Immature natural killer cell (primary cell): ENCODE measurements around the gene MBD6. TPM values are rescaled to one million over a fixed set of nuclear protein-coding genes. Genes with fewer than 3 reads are reported as not detected.

ENCODE experiments used
- DNase-seq, 3 donors: peaks; one replicate each; pipeline ENCODE4 v3.0.0; 2022; ENCODE audit warnings: mixed read lengths in 1 of 3
- H3K27ac Mint-ChIP-seq, 6 donors: one replicate each; pipeline ENCODE4 v1.8.0; 2020; ENCODE audit warnings: mixed read lengths in 6 of 6, mild to moderate bottlenecking in 5 of 6, inconsistent platforms in 4 of 6, moderate library complexity in 3 of 6
- H3K27me3 Mint-ChIP-seq, 3 donors: one replicate each; pipeline ENCODE4 v1.8.0; 2020 to 2021; ENCODE audit warnings: low read depth in 3 of 3, mild to moderate bottlenecking in 3 of 3, mixed read lengths in 3 of 3, moderate library complexity in 3 of 3, inconsistent platforms in 1 of 3
- H3K36me3 Mint-ChIP-seq, 3 donors: one replicate each; pipeline ENCODE4 v1.8.0; 2020; ENCODE audit warnings: mixed read lengths in 3 of 3, inconsistent platforms in 2 of 3, mild to moderate bottlenecking in 2 of 3
- H3K4me1 Mint-ChIP-seq, 2 donors: one replicate each; pipeline ENCODE4 v1.8.0; 2020; ENCODE audit warnings: inconsistent platforms in 2 of 2, mild to moderate bottlenecking in 2 of 2, mixed read lengths in 2 of 2, moderate library complexity in 1 of 2
- H3K4me3 Mint-ChIP-seq, 5 donors: one replicate each; pipeline ENCODE4 v1.8.0; 2020; ENCODE audit warnings: mild to moderate bottlenecking in 5 of 5, mixed read lengths in 5 of 5, inconsistent platforms in 3 of 5, moderate library complexity in 3 of 5
- H3K9me3 Mint-ChIP-seq, 6 donors: one replicate each; pipeline ENCODE4 v1.8.0; 2020; ENCODE audit warnings: mild to moderate bottlenecking in 6 of 6, mixed read lengths in 6 of 6, inconsistent platforms in 4 of 6, moderate library complexity in 3 of 6
- polyA plus RNA-seq, 3 donors: library from polyadenylated mRNA; unstranded; fragments of 300-500 nt; fragmentation: Illumina TruSeq; gene quantifications; one replicate each; pipeline ENCODE4 v1.2.3, GENCODE V29; 2021

The MBD6 gene
- polyA plus RNA-seq, 3 donors from 2014 or later = 1.8 to 5.5 (median 2.7) TPM

- H3K9me3 Mint-ChIP-seq = no peaks in the 10 kb centered on the region
- H3K36me3 Mint-ChIP-seq = no peaks in the 10 kb centered on the region
- H3K27me3 Mint-ChIP-seq = peaks cover 2 to 14% (median 2%) of the 10 kb centered on the region in 3 donors
- H3K27ac Mint-ChIP-seq = peak overlapping the region; percentile 70 to 100 (median 92)
- no peak for DNase-seq
- peak overlapping the region; percentile 90 to 100 (median 98) for H3K4me3 Mint-ChIP-seq
- peaks cover 45 to 48% of the 10 kb centered on the region in 2 donors for H3K4me1 Mint-ChIP-seq
These were observed 24.8 kb downstream of the MBD6 start for GRCh38 chr12:57547288-57548012.

- no peak for DNase-seq
- Mint-ChIP-seq H3K9me3 (no peaks in the 10 kb centered on the region), H3K36me3 (no peaks in the 10 kb centered on the region), H3K4me3 (peak overlapping the region in 4 of 5 donors; percentile 90 to 100 (median 98)), H3K4me1 (peaks cover 43 to 48% of the 10 kb centered on the region in 2 donors), H3K27ac (peak overlapping the region in 1 of 6 donors; percentile 85), H3K27me3 (peaks cover 3 to 14% (median 4%) of the 10 kb centered on the region in 3 donors)
These were observed 25.3 kb downstream of the MBD6 start for GRCh38 chr12:57548013-57548315.

DNA sequence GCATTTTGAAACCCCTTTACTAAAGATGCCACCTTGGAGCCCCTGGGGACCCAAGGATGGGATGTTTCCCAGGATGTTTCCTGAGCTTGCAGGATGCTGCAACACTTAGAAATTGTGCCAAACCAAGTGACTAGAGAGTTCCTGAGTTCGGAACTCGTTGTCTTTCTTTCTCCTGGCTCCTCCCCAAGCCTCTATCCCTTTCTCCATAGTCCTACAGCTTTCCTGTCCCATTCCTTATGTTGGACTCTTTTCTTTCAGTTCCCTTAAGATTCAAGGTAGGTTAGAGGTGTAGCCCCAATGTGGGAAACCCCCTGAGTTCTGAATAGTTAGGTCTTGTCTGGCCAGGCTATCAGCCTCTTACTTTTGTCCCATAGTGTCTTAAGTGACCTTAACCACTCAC is 25.9 kb downstream of the MBD6 start:
- no peak for DNase-seq
- Mint-ChIP-seq H3K36me3 (no peaks in the 10 kb centered on the region), H3K27ac (no peak overlapping the region), H3K9me3 (peaks cover 0 to under 1% (median 0%) of the 10 kb centered on the region in 6 donors), H3K4me1 (peaks cover 41 to 44% of the 10 kb centered on the region in 2 donors), H3K4me3 (peak overlapping the region in 3 of 5 donors; percentile 36 to 51 (median 40)), H3K27me3 (peaks cover 4 to 14% (median 7%) of the 10 kb centered on the region in 3 donors)

- DNase-seq = no peak
- no peaks in the 10 kb centered on the region for H3K36me3 Mint-ChIP-seq
- H3K4me3 Mint-ChIP-seq = peak overlapping the region; percentile 22 to 63 (median 56)
- H3K4me1 Mint-ChIP-seq = peaks cover 38% of the 10 kb centered on the region in 2 donors
- no peak overlapping the region for H3K27ac Mint-ChIP-seq
- H3K27me3 Mint-ChIP-seq = peaks cover 4 to 14% (median 7%) of the 10 kb centered on the region in 3 donors
- peaks cover 0 to 2% (median 0%) of the 10 kb centered on the region in 6 donors for H3K9me3 Mint-ChIP-seq
These were observed 26.7 kb downstream of the MBD6 start for GRCh38 chr12:57549203-57549908.

- Mint-ChIP-seq H3K4me3 (peak within 1 kb of the TSS; percentile 60 to 72 (median 65)), H3K27ac (no peak within 1 kb of the TSS), H3K36me3 (no peaks in the 10 kb centered on the region), H3K4me1 (peaks cover 32 to 33% of the 10 kb centered on the region in 2 donors), H3K27me3 (peaks cover 4 to 14% (median 9%) of the 10 kb centered on the region in 3 donors), H3K9me3 (peaks cover 0 to 2% (median 0%) of the 10 kb centered on the region in 6 donors)
- DNase-seq = peak; percentile 20 to 48 (median 43)
These were observed 27.5 kb downstream of the MBD6 start, which contains the start of gene KIF5A for GRCh38 chr12:57549909-57550640. Gene KIF5A (plus strand): TSS chr12:57550044. CDS start chr12:57550272, 228 bp downstream.

DNA sequence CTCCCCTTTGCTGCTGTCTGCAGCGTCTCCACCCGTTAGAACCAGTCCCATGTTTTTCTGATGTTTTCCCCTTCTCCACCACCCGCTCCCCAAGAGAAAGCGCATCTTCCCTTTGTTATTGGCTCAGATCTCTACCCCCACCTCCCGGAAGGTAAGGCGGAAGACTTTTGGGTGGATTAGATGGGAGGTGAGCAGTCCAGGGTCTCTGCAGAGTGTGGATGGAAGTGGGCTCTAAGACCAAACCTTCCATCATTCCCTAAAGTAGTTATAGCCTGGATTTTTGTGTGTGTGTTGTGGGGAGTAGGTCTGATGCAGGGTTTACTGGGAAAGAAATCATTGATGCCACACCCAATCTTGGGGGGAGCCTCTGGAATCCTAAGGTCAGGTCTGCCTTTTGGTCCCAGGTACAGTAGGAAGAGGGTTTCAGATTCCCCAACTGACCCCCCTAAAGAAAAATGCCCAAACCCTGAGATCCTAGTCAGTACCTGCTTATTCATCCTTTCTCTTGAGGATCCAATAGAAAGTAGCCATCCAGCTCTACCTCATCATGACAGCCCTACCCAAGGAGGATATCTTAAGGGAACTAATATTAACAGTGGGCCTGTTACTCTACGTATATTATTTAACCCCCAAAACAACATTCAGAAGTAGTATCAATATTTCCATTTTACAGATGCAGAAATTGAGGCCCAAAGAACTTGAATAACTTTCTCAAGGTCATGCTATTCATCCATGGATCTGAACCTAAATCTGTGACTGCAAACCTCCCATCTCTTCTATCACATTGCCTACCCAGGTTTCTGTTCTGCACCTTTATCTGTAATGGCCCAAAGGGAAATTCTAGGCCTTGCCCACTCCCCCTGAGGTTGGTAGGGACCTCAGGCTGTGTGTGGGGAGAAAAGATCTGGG is 28.3 kb downstream of the MBD6 start:
- Mint-ChIP-seq H3K4me3 (peak overlapping the region in 4 of 5 donors; percentile 47 to 72 (median 59)), H3K4me1 (peaks cover 24 to 26% of the 10 kb centered on the region in 2 donors), H3K27me3 (peaks cover 4 to 14% (median 9%) of the 10 kb centered on the region in 3 donors), H3K36me3 (no peaks in the 10 kb centered on the region), H3K27ac (no peak overlapping the region), H3K9me3 (peaks cover 0 to 2% (median 0%) of the 10 kb centered on the region in 6 donors)
- DNase-seq = no peak

- Mint-ChIP-seq H3K36me3 (no peaks in the 10 kb centered on the region), H3K9me3 (peaks cover 0 to 2% (median 0%) of the 10 kb centered on the region in 6 donors), H3K4me1 (peaks cover 16 to 19% of the 10 kb centered on the region in 2 donors), H3K27me3 (peaks cover 4 to 12% (median 11%) of the 10 kb centered on the region in 3 donors), H3K27ac (no peak overlapping the region), H3K4me3 (peak overlapping the region in 1 of 5 donors; percentile 72)
- no peak for DNase-seq
These were observed 29.1 kb downstream of the MBD6 start for GRCh38 chr12:57551637-57552305.

DNA sequence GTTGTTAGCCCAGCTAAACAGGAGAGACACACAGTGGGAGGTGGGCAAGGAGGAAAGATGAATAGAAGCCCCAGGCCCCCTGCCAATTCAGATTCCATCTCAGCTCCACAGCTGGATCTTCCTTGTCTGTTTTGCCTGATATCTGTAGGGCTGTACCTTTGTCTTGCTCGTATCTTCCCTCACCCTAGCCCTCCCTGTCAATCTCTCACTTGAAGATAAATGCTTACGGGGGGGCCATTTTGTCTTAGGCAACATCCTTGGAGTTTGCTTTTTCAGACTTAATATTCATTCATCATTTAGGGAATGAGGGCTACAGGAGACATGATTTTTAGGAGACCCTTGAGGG is 29.7 kb downstream of the MBD6 start:
- Mint-ChIP-seq H3K4me3 (no peak overlapping the region), H3K36me3 (no peaks in the 10 kb centered on the region), H3K27me3 (peaks cover 4 to 13% (median 12%) of the 10 kb centered on the region in 3 donors), H3K27ac (no peak overlapping the region), H3K9me3 (peaks cover 0 to 2% (median 0%) of the 10 kb centered on the region in 6 donors), H3K4me1 (peaks cover 11 to 15% of the 10 kb centered on the region in 2 donors)
- no peak for DNase-seq

- no peaks in the 10 kb centered on the region for H3K36me3 Mint-ChIP-seq
- peaks cover 5 to 10% of the 10 kb centered on the region in 2 donors for H3K4me1 Mint-ChIP-seq
- peaks cover 0 to 2% (median 0%) of the 10 kb centered on the region in 6 donors for H3K9me3 Mint-ChIP-seq
- DNase-seq = no peak
- peaks cover 4 to 13% (median 12%) of the 10 kb centered on the region in 3 donors for H3K27me3 Mint-ChIP-seq
- no peak overlapping the region for H3K27ac Mint-ChIP-seq
- H3K4me3 Mint-ChIP-seq = no peak overlapping the region
These were observed 30.2 kb downstream of the MBD6 start for GRCh38 chr12:57552835-57553313.

GRCh38 chr12:57553343-57554202 is 30.9 kb downstream of the MBD6 start:
- H3K9me3 Mint-ChIP-seq = peaks cover 0 to 2% (median 0%) of the 10 kb centered on the region in 6 donors
- peaks cover 3 to 13% (median 12%) of the 10 kb centered on the region in 3 donors for H3K27me3 Mint-ChIP-seq
- peaks cover 5 to 10% of the 10 kb centered on the region in 2 donors for H3K4me1 Mint-ChIP-seq
- no peaks in the 10 kb centered on the region for H3K36me3 Mint-ChIP-seq
- H3K4me3 Mint-ChIP-seq = no peak overlapping the region
- no peak overlapping the region for H3K27ac Mint-ChIP-seq
- DNase-seq = no peak

- Mint-ChIP-seq H3K27me3 (peaks cover 2 to 13% (median 8%) of the 10 kb centered on the region in 3 donors), H3K4me1 (peaks cover 3 to 5% of the 10 kb centered on the region in 2 donors), H3K36me3 (no peaks in the 10 kb centered on the region), H3K4me3 (no peak overlapping the region), H3K9me3 (peaks cover 0 to 2% (median 0%) of the 10 kb centered on the region in 6 donors), H3K27ac (no peak overlapping the region)
- DNase-seq = no peak
These were observed 31.8 kb downstream of the MBD6 start for GRCh38 chr12:57554453-57554852.
